Pancreas (tissue), 10 donors: Measurements from ENCODE around the gene NANOS2. TPM values are rescaled to one million over a fixed set of nuclear protein-coding genes. Genes with fewer than 3 reads are reported as not detected.

ENCODE experiments used
- ATAC-seq, 4 donors: fragments of 200-7000 bp; cut with Tn5 transposase; one replicate each; pipeline versions ENCODE4 v1.8.0 to v1.9.1; 2020; ENCODE audit warnings: mild to moderate bottlenecking in 4 of 4, moderate library complexity in 4 of 4
- DNase-seq, 6 donors: peaks; one replicate each; pipeline ENCODE4 v3.0.0-alpha.2; 2020
- FAIRE-seq: peaks from 2 replicates; lab custom pipeline; 2012; peaks lifted over from hg19 to GRCh38; lab: Jason Lieb, UNC
- H3K27ac ChIP-seq, 4 donors: fragments of 200-600 bp; sonication (generic); 1 replicate in 3 of 4; 2 replicates in 1 of 4; pipeline versions ENCODE4 v1.5.0 to v1.8.0; 2020
- H3K27me3 ChIP-seq, 4 donors: fragments of 200-600 bp; one replicate each; pipeline ENCODE4 v1.8.0; 2021
- H3K36me3 ChIP-seq, 3 donors: fragments of 200-600 bp; sonication (generic) in 1 of 3; one replicate each; pipeline versions ENCODE4 v1.5.0 to v1.8.0; 2020 to 2021
- H3K4me1 ChIP-seq, 3 donors: fragments of 200-600 bp; one replicate each; pipeline ENCODE4 v1.8.0; 2021
- H3K4me3 ChIP-seq, 4 donors: fragments of 200-600 bp; sonication (generic) in 2 of 4; one replicate each; pipeline versions ENCODE4 v1.5.0 to v1.8.0; 2020 to 2021
- H3K9me3 ChIP-seq, 4 donors: fragments of 200-600 bp; one replicate each; pipeline ENCODE4 v1.8.0; 2021
- CTCF ChIP-seq, 4 donors: fragments of 200-600 bp; sonication (generic) in 3 of 4; IDR thresholded peaks; one replicate each; pipeline versions ENCODE4 v1.5.0 to v1.8.0; 2021; ENCODE audit warnings: antibody characterized with exemption in 4 of 4
- whole genome bisulfite sequencing, 2 donors: extraction: QIAGEN DNeasy Blood & Tissue Kit; methylation state at CpG; one replicate each; pipeline ENCODE4 v1.1.7; 2013; 5-methylcytosine and 5-hydroxymethylcytosine counted together
- intact Hi-C, 3 donors: fragments of 100-400 bp; cut with DNase I; formaldehyde crosslinking; loops; one replicate each; pipeline versions ENCODE4 v1.11.1 to v1.14.2; 2022
- polyA plus RNA-seq, 2 donors: library from polyadenylated mRNA; stranded (reverse); fragments of 200-250 nt; gene quantifications; one replicate each; pipeline ENCODE4 v1.2.3, GENCODE V29; 2013
- total RNA-seq, 6 donors: library from RNA; stranded (reverse); fragmentation: NEBNext Ultra II Directional in 4 of 6; extraction: Animal tissue kit (Norgen Biotek cat#: 25700) in 4 of 6; gene quantifications; one replicate each; pipeline versions ENCODE4 v1.2.1 to v1.2.4, GENCODE V29; 2021 to 2023
- donor health status: healthy with polysubstance abuse.
- donor health status: DM: no; HTN: no; CAD: no; lungs with moderate emphysema.
- donor health status: DM: no; HTN: no; CAD: no.
- donor health status: control.
- donor health status: control.
- donor health status: Bipolar disorder and iron deficiency.
- donor health status: DM: yes; HTN: yes; CAD: no.
- donor health status: DM: no; HTN: no; CAD: no.
- donor health status: DM: no; HTN: no; CAD: no.
- donor health status: DM: yes; HTN: yes; CAD: no.

Gene NANOS2
- total and polyA plus RNA-seq, 8 donors = not detected

- Histone ChIP-seq H3K36me3 (no peaks in the 10 kb centered on the region), H3K4me1 (peaks cover 0 to 4% (median 0%) of the 10 kb centered on the region in 3 donors), H3K9me3 (no peaks in the 10 kb centered on the region), H3K4me3 (no peak overlapping the region), H3K27me3 (no peaks in the 10 kb centered on the region), H3K27ac (no peak overlapping the region)
- no peak for ATAC-seq
- 88% methylated on average over 17 of the region's 17 CpGs for WGBS, 2 donors
- no peak for FAIRE-seq
- no peak for TF ChIP-seq CTCF (IDR thresholded peaks at IDR 0.05)
- DNase-seq = peak in 1 of 6 donors; percentile 73
- intact Hi-C loops = no loop called here
Measured at GRCh38 chr19:45890877-45891276, 23.7 kb downstream of the NANOS2 start.

- Histone ChIP-seq H3K4me3 (no peak overlapping the region), H3K9me3 (no peaks in the 10 kb centered on the region), H3K4me1 (peaks cover 0 to 12% (median 10%) of the 10 kb centered on the region in 3 donors), H3K36me3 (no peaks in the 10 kb centered on the region), H3K27me3 (no peaks in the 10 kb centered on the region), H3K27ac (no peak overlapping the region)
- no peak for ATAC-seq
- TF ChIP-seq CTCF (IDR thresholded peaks at IDR 0.05) = no peak
- 62 to 65% methylated on average over 6 of the region's 6 CpGs for WGBS, 2 donors
- no peak for DNase-seq
- intact Hi-C loops = no loop called here
- FAIRE-seq = no peak
Measured at GRCh38 chr19:45889210-45889885, 25.2 kb downstream of the NANOS2 start.

- ATAC-seq (no peak), DNase-seq (no peak), FAIRE-seq (no peak)
- H3K4me3 ChIP-seq = peak overlapping the region; percentile 72 to 83 (median 80)
- no peaks in the 10 kb centered on the region for H3K9me3 ChIP-seq
- intact Hi-C loops = no loop called here
- H3K27me3 ChIP-seq = no peaks in the 10 kb centered on the region
- H3K4me1 ChIP-seq = peaks cover 0 to 17% (median 13%) of the 10 kb centered on the region in 3 donors
- WGBS, 2 donors = 27 to 30% methylated on average over 10 of the region's 10 CpGs
- no peaks in the 10 kb centered on the region for H3K36me3 ChIP-seq
- no peak for TF ChIP-seq CTCF (IDR thresholded peaks at IDR 0.05)
- peak overlapping the region; percentile 73 to 92 (median 86) for H3K27ac ChIP-seq
Measured at GRCh38 chr19:45887200-45887710, 27.3 kb downstream of the NANOS2 start.

- no peak for TF ChIP-seq CTCF (IDR thresholded peaks at IDR 0.05)
- DNase-seq = peak; percentile 90 to 96 (median 90)
- peak; percentile 49 to 76 (median 62) for ATAC-seq
- intact Hi-C loops = no loop called here
- Histone ChIP-seq H3K9me3 (no peaks in the 10 kb centered on the region), H3K4me3 (peak overlapping the region; percentile 72 to 83 (median 80)), H3K36me3 (no peaks in the 10 kb centered on the region), H3K27me3 (no peaks in the 10 kb centered on the region), H3K4me1 (peaks cover under 1 to 20% (median 16%) of the 10 kb centered on the region in 3 donors), H3K27ac (peak overlapping the region; percentile 73 to 92 (median 86))
- 0 to 1% methylated on average over 30 to 32 of the region's 32 CpGs for WGBS, 2 donors
- no peak for FAIRE-seq
Measured at GRCh38 chr19:45886427-45887199, 28.0 kb downstream of the NANOS2 start.
